ENCODE data around the gene EGLN3.

GRCh38 chr14:33936391-33936790 is 14.5 kb downstream of the EGLN3 start:
- no peak for TF ChIP-seq CTCF (conservative IDR thresholded peaks at IDR 0.05)
- TF ChIP-seq EZH2 (IDR thresholded peaks at IDR 0.05; ENCODE audit: low read depth): no peak

All from PC-9 (cell line).